CD1c-positive myeloid dendritic cell (primary cell): ENCODE data around the gene SEC14L5.
"Not testable (repeated sequence)": the region's sequence is repeated elsewhere in the genome, so short reads cannot be mapped to it uniquely, and the experiment has no call there.

Experiments
- DNase-seq: peaks from one replicate; pipeline ENCODE4 v3.0.0-alpha.2; 2016; ENCODE audit errors: extremely low spot score

Gene SEC14L5

DNA sequence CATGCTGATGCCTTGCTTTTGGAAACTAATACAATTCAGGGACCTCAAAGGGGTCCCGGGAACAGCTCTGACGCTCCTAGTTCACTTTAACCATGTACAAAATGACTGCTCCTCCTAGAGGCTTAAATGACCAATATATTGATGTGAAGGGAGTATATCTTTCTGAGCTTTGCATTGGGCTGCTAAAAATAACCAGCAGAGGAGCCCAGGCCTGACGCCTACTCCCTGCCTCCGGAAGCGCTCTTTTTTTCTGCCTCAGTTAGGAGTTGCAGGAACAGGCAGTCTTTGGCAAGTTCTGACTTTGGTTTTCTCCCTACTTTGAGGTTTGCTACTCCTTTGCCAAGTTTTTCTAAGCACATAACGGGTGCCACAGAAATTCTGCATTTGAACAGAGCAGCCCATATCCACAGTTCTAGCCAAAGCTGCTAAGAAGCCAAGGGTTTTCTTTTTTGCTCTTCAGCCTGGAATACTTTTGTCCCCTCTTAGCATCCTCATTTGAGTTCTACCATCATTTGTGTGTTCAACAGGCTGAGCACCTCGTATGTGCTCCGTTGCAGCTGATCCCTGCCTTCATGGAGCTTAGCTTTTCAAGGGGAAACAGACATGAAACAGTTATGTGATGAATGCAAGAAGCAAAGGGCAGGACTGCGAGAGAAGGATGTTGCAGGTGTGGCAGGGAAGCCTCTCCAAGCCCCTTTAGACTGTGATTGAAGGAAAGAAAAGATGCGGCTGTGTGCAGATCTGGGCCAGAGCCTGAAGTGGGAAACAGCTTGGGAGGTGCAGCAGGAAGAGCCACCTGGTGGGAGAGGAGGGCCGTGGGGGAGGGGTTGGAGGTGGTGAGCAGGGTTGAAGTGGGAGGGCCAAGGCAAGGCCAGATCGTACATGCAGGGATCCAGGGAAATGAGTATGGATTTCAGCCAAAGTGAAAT is 78.4 kb downstream of the SEC14L5 start:
- peak; percentile 11 for DNase-seq

DNA sequence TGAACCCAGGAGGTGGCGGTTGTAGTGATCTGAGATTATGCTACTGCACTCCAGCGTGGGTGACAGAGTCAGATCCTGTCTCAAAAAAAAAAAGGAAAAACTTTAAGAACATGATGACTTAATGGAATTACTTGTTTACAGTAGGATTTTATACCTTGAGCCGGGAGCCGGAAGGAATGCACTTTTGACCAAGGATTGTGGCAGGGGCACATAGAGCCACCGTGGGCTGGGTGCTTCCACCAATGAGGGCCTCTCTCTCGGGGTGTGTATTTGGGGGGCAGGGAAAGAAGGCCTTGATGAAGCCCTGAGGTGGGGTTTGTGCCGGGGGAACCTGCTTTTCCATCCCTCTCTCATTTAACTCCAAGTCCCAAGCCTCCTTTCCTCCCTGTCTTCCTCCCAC is 82.3 kb downstream of the SEC14L5 start:
- DNase-seq, result no peak

DNA sequence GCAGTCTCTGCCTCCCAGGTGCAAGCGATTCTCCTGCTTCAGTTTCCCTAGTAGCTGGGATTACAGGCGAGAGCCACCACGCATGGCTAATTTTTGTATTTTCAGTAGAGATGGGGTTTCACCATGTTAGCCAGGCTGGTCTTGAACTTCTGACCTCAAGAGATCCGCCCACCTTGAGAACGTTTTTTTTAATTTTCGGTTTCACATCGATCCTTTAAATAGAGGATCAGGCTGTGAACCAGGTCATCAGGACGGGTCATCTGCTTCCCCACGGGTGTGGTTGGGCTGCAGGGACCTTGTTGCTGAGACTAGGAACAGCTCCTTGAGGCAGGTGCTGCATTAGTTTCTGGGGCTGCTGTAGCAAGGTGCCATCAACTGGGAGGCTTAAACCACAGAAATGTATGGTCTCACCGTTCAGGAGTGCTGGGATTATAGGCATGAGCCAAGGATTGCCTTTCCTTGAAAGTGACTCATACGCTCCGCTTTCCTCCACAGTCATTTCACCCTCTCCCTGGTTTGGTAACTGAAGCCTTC is 83.5 kb downstream of the SEC14L5 start:
- no peak for DNase-seq

DNA sequence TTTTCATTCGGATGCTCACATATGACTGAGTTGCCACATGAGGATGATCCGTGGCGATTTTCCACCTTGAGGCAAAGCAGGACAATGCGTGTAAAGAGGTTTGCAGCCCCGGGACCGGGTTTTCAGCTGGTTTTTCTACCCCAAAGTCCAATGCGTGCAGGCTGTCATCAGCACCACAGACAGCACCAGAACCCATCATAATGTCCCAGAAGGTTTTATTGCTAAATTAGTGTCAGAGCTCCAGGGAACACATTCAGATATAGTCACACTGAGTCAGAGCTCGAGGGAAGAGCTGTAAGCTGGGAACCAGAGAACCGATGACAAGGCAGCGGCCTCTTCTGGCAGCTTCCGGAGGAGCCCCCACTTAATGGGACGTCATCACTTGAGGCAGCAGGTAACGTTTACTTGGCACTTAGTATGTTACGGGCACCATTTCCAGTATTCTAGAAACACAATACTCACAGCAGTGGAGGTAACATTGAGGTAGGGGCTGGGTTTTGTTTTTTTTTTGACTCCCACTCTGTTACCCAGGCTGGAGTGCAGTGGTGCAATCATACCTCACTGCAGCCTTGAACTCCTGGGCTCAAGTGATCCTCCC is 84.5 kb downstream of the SEC14L5 start:
- DNase-seq, result no peak

DNA sequence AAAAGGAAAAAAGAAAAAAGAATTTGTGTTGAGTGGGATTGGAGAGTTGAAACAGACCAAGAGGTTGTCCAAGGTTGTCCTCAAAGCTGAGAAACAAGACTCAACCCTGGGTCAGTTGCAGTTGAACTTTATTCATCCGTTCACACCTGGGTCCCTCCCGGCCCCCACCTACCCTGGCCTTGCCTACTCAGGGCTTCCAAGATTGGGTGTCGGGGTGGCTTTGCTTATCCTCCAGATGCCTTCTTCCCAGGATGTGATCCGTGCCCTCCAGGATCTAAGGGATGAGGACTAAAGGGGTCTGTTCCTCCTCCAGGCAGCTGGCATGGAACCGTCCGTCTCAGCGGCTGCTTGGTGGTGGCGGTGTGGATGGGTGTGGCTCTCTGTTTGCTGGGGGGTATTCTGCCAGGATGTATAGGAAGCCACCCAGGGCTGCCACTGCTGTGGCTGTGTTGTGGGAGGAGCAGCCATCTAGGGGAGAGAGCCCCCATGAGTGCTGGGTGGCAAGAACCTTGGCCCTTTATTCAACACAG is 85.9 kb downstream of the SEC14L5 start:
- no peak for DNase-seq

DNA sequence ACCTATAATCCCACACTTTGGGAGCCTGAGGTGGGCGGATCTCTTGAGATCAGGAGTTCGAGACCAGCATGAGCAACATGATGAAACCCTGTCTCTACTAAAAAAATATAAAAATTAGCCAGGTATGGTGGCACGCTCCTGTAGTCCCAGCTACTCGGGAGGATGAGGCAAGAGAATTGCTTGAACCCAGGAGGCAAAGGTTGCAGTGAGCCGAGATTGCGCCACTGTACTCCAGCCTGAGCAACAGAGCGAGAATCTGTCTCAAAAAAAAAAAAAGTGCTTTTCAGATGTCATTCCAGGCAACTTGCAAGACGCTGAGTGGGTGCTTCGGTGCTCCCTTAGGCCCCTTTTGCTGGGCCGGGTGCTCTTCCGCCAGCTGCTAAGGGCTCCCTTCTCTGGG is 86.5 kb downstream of the SEC14L5 start:
- not testable (repeated sequence) for DNase-seq

DNA sequence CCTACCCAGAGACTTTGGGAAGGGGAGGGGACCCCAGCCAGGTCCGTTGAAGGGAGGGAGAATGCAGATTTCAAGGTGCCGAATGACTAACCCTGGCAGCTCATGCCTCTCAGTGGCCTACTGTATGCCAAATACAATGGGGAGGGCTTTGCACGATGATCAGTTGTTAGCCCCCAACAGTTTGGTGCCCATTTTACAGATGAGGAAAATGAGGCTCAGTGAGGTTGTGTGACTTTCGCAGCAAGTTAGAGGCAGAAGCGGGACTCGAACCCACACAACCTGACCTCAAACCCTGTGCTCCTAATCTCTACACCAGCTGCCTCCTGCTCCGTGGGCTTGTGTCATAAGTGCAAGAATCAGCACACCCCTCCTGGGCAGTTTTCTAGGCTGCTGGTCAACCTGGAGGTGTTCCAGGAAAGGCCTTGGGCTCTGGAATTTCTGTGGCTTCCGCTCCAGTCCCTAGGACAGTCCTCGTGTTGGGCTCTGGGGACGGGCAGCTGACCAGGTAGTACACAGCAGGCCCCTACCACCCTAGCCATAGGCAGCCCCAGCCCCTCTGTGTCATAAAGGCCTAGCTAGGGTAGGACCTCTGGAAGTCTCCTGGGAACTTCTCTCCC is 87.5 kb downstream of the SEC14L5 start:
- no peak for DNase-seq

DNA sequence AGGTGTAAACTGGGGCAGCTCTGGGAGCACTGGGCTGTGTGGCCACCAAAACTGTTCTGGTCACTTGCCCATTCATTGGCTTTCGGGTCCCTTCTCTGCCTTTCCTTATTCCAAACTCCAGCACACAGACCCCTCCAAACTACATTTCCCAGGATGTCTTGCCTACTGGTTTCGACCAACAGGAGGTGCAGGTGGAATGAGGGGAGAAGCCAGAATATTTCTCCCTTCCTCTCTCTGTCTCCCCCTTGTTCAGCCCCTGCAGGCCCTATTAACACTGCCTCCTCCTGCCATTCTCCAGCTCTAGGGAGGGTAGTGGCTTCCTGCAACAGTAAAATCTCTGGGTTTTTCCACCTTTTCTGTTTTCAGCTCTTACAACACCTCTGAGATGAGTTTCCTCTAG is 88.8 kb downstream of the SEC14L5 start:
- no peak for DNase-seq

DNA sequence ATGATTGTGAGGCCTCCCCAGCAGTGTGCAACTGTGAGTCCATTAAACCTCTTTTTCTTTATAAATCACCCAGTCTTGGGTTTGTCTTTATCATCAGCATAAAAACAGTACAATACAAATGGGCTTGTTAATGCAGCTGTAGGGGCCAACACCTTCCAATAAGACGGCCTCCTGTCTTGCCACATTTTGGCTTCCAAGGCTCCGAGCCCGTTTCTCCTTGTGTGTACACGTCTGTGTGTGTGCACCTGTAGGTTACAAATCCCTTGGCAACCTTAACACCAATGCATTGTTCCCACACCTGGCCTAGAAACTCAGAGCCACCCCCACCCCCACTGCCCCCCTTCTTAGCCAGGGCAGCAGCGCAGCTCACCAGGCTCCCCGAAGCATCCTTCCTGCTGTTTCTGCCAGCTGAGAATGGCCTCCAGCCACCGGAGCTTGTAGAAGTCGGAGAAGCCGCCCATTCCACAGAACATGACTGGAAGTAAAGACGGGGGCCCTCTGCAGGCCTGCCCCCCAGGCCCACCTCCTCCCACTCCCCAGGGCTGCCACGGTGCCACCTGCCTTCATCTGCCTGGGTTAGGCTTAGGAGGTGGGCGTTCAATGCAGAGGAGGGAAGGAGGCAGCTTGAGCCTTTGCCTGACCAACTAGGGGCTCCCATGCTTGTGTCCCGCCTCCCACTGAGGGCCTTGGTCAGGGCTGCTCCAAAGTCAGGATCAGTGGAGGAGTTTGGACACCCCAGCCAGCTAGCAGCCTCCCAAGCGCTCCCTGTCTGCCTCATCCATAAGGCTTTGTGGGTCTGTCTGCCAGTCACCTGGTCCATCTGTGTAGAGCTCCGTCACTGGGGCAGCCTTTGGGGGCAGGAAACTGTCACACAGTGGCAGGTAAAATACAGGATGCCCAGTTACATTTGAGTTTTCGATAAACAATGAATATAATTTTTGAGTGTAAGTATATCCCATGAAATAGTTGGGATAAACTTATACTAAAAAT is 97.0 kb downstream of the SEC14L5 start:
- no peak for DNase-seq

DNA sequence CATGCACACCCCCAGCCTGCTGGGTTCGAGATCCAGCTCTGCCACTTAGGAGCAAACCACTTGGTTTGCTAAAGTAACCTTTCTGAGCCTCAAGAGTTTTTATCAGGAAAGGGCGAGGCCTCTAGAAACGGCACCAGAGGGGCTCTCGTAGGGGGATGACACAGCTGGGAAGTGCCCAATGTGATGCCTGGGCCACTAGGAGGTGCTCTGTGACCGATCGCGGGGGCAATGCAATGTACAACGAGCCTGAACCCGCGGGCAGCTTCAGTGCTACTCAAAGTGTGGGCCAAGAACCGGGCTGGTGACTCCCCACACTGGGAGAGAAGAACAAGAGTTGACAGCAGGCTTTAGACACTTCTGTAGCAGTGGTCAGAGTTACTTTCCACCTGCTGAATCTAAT is 98.2 kb downstream of the SEC14L5 start:
- peak; percentile 57 for DNase-seq

DNA sequence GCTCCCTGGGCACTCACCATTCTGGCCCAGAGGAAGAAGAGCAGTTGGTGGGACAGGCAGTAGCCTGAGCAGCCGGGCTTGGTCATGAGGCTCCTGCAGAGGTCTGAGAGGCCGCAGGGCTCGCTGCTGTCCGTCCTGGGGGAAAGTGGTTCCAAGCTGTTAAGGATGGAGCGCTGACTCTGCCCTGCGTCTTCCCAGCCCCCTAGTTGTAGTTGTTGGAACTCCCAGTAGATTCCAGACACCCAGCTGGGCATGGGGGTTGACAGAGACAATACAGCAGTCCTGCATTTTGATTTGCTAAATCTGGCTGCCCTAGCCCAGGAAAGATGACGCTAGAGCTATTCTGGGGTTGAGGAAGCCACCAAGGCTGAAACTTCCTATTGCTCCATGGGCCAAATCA is 100.3 kb downstream of the SEC14L5 start:
- no peak for DNase-seq

DNA sequence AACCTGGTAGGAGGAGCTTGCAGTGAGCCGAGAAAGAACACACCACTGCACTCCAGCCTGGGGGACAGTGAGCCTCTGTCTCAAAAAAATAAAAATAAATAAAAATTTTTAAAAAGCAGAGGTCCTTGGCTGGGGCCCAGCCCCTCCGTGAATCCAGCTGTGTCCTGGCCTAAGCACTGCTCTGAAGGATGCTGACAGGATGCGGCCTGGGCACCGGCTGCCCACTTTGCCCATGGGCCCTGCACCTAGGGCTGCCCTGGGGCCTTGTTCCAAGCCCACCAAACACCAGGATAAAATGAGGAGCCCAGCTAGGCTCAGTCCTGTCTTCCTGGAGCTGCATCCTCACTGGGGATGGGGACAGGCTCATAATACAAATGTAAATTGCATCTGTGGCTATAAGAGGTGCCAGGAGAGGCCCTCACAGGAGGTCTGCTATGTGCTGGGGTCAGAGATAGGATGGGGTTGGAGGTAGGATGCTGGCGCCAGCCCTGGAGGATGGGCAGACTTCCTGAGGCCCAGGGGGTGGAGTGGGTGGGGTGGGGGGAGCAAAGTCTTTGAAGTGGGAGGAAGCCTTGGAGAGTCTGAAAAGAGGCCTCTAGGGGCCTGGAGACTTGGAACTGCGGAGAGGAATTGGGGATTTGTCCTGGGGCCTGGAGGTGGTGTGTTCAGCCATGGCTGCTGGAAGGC is 101.4 kb downstream of the SEC14L5 start:
- DNase-seq, result no peak

DNA sequence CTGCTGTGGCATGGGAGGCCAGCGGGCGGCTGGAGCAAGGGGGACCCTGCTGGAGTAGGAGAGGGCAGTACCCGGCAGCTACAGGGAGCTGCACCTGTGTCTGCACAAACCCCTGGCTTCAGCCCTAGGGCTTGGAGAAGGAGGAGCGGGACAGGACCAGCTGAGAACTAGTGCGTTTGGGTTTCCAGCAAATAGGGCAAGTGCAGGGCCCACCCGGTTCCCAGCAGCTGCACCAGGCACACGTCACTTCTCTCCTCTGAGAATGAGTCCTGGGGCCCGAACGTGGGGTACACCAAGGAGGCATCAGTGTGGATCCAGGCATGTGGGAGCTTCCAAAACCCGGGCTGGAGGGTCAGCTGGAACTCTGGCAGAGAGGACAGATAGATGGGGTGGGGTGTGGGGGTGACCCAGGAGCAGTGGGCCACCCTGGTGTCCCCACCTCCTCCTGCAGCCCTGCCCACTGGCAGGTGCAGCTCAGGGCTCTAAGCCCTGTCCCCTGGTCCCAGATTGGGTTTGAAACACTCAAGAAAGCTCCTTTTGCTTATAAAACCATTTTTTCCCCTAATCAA is 102.0 kb downstream of the SEC14L5 start:
- DNase-seq, result no peak

DNA sequence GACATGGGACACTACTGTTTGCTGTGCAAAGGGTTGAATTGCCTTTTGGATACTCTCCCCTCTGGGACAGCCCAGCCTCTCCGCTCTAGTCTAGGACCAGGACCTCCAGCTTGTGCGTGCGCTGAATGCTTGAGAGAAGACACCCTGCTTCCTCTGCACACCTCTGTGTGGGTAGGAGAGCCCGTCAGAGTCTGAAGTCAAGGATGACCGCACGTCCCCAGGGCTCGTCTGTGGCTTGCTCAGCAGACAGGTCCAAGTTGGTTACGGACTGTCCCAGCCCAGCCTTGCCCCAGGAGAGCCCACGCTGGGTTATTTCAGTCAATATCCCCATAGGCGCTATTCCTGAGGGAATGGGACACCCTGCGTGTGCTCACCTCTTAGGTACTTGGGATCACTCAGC is 103.9 kb downstream of the SEC14L5 start:
- DNase-seq, result no peak

DNA sequence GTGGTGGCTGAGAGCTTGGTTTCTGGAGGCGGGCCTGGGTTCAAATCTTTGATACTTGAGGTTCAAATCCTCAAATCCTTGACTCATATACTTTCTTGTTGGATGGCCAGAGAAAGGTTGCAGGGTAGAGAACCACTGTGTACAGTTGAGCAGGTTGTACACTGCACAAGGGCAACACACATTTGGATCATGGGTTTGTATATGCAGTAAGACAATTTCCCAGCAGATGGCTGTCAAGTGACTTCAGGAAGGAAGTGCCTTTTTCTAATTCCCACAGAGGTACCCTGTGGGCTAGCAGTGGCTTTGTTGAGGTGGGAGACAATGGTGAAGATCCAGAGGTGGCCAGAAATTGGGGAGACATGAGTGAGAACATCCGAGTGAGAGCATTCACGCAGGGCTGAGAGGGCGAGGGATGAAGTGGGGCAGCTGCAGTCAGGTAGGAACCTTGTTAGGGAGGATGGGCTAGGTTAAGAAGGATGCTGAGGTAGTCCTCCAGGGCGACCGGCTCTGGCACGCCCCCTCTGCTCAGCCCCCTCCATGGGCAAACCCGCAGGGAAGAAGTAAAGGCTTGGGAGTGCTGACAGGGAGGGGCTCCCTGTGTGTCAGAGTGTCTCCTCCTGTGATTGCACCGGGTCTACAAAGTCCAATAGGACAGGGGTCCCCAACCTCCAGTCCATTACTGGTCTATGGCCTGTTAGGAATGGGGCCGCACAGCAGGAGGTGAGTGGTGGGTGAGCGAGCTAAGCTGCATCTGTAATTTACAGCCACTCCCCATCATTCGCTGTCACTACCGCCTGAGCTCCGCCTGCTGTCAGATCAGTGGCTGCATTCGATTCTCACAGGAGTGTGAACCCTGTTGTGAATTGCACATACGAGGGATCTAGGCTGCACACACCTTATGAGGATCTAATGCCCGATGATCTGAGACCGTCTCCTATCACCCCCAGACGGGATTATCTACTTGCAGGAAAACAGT is 104.9 kb downstream of the SEC14L5 start:
- no peak for DNase-seq

DNA sequence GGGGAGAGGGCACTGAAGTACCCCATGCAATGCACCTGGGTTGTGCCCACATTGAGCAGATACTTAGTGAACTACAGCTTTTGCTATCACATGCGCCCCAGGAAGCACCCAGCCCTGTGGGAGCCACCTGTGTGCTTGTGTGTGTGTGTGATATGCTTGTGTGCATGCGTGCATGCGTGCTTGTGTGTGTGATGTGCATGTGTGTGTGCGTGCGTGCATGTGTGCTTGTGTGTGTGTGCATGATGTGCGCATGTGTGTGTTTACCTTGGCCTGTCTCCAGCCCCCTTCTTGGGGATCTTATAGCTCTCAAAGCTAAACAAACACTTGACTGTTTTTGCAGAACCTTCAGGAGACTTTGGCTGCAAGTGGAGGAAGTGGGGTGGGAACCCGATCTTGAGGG is 106.8 kb downstream of the SEC14L5 start:
- no peak for DNase-seq

DNA sequence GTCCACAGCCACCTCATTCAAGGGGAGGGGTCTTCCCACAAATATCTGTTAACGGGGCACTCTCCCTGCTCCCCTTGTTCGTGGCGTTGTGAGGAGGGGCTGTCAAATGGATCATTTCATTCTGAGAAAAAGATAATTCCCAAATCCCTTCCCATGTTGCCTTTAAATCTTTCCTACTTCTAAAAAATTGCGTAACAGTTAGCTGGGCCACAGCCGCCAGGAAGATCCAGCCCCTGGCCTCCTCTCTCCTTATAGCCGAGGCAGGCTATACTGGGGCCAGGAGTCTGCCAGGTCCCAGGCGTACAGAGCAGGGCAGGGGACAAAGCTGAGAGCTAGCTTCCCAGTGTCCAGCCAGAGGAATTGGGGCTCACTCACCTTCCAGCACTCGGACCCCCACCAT is 107.2 kb downstream of the SEC14L5 start:
- DNase-seq, result no peak

DNA sequence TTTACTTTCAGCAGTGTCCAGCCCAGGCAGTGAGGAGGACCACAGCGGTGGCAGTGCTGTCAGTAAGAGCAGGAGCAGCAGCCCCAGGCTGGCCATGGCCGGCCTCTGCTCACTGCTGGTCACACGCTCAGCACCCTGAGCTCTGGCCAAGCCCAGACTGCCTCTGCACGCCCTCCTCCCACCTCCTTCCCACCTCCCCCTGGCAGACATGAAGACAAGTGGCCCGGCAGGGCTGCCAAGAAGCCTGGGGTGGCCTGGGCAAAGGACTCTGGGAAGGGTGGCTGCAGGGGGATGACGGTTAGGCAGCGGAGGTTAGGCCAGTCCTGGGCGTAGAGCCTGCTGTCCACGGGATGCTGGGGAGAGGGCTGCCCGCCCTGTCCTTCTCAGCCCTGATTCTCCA is 107.7 kb downstream of the SEC14L5 start, which contains the start of gene C16orf89:
Gene C16orf89, minus strand, starts transcription at position 144 of the 400 bp plus-strand sequence. Its CDS starts 48 bp downstream, at position 96.
- no peak for DNase-seq

DNA sequence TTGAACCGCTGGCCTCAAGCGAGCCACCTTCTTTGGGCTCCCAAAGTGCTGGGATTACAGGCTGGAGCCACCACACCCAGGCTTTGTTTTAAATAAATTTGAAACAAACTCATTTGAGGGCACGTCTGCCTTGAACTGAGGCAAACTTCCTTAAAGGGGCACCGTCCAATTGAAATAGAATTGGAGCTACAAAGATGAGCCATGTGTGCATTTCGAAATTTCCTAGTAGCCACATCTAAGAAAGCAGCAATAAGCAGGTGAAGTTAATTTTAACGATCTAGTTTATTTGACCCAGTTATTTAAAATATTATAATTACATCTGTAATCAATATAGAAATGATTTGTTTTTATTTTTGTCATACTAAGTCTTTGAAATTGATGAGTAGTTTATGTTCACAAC is 108.4 kb downstream of the SEC14L5 start:
- no peak for DNase-seq
